NCI-H2107 treated with DMSO at 0.1 percent for 48 hours (cell line): ENCODE results near the gene CNN3.

Experiments
- DNase-seq: peaks from one replicate; lab custom pipeline; 2025; ENCODE audit not compliant: unreplicated experiment; lab: John Stamatoyannopoulos, UW

CNN3 gene

GRCh38 chr1:94858276-94858675 is 68.6 kb downstream of the CNN3 start:
- no peak for DNase-seq

- no peak for DNase-seq
Measured at GRCh38 chr1:94856868-94857267, 70.0 kb downstream of the CNN3 start.

GRCh38 chr1:94856004-94856403 is 70.9 kb downstream of the CNN3 start:
- DNase-seq = no peak

GRCh38 chr1:94855307-94855700 is 71.6 kb downstream of the CNN3 start:
- peak; percentile 69 for DNase-seq

- DNase-seq = peak; percentile 96
Measured at GRCh38 chr1:94854458-94855306, 72.2 kb downstream of the CNN3 start.

GRCh38 chr1:94852788-94853187 is 74.1 kb downstream of the CNN3 start:
- no peak for DNase-seq

- DNase-seq = no peak
Measured at GRCh38 chr1:94851571-94851970, 75.3 kb downstream of the CNN3 start.
